ENCODE data around the gene HLA-B.

The HLA-B gene

GRCh38 chr6:31366693-31367470 is 9.9 kb upstream of the HLA-B start (continued):
- TF ChIP-seq ELK4 (IDR thresholded peaks at IDR 0.05; ENCODE audit: borderline replicate concordance, low read depth, low read length) = no peak
- TF ChIP-seq, protein P1, sequence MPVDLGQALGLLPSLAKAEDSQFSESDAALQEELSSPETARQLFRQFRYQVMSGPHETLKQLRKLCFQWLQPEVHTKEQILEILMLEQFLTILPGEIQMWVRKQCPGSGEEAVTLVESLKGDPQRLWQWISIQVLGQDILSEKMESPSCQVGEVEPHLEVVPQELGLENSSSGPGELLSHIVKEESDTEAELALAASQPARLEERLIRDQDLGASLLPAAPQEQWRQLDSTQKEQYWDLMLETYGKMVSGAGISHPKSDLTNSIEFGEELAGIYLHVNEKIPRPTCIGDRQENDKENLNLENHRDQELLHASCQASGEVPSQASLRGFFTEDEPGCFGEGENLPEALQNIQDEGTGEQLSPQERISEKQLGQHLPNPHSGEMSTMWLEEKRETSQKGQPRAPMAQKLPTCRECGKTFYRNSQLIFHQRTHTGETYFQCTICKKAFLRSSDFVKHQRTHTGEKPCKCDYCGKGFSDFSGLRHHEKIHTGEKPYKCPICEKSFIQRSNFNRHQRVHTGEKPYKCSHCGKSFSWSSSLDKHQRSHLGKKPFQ (tag by site-specific recombination; IDR thresholded peaks at IDR 0.05) = no peak
- TF ChIP-seq, protein P2, sequence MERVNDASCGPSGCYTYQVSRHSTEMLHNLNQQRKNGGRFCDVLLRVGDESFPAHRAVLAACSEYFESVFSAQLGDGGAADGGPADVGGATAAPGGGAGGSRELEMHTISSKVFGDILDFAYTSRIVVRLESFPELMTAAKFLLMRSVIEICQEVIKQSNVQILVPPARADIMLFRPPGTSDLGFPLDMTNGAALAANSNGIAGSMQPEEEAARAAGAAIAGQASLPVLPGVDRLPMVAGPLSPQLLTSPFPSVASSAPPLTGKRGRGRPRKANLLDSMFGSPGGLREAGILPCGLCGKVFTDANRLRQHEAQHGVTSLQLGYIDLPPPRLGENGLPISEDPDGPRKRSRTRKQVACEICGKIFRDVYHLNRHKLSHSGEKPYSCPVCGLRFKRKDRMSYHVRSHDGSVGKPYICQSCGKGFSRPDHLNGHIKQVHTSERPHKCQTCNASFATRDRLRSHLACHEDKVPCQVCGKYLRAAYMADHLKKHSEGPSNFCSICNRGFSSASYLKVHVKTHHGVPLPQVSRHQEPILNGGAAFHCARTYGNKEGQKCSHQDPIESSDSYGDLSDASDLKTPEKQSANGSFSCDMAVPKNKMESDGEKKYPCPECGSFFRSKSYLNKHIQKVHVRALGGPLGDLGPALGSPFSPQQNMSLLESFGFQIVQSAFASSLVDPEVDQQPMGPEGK (tag by site-specific recombination; IDR thresholded peaks at IDR 0.05) = no peak
- no peak for TF ChIP-seq ZNF776 (tag by site-specific recombination; IDR thresholded peaks at IDR 0.05; ENCODE audit: borderline replicate concordance)
- no peak for TF ChIP-seq ZNF23 (tag by site-specific recombination; IDR thresholded peaks at IDR 0.05; ENCODE audit: borderline replicate concordance)
- TF ChIP-seq, protein P3, sequence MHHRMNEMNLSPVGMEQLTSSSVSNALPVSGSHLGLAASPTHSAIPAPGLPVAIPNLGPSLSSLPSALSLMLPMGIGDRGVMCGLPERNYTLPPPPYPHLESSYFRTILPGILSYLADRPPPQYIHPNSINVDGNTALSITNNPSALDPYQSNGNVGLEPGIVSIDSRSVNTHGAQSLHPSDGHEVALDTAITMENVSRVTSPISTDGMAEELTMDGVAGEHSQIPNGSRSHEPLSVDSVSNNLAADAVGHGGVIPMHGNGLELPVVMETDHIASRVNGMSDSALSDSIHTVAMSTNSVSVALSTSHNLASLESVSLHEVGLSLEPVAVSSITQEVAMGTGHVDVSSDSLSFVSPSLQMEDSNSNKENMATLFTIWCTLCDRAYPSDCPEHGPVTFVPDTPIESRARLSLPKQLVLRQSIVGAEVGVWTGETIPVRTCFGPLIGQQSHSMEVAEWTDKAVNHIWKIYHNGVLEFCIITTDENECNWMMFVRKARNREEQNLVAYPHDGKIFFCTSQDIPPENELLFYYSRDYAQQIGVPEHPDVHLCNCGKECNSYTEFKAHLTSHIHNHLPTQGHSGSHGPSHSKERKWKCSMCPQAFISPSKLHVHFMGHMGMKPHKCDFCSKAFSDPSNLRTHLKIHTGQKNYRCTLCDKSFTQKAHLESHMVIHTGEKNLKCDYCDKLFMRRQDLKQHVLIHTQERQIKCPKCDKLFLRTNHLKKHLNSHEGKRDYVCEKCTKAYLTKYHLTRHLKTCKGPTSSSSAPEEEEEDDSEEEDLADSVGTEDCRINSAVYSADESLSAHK (tag by site-specific recombination; IDR thresholded peaks at IDR 0.05) = no peak
- no peak for TF ChIP-seq ZNF302 (tag by site-specific recombination; IDR thresholded peaks at IDR 0.05; ENCODE audit: low read depth)
- TF ChIP-seq ZNF416 (tag by site-specific recombination; IDR thresholded peaks at IDR 0.05) = no peak
- no peak for TF ChIP-seq ZNF169 (tag by site-specific recombination; IDR thresholded peaks at IDR 0.05)
- TF ChIP-seq KLF10 (tag by site-specific recombination; IDR thresholded peaks at IDR 0.05) = no peak
- TF ChIP-seq ZNF132 (tag by site-specific recombination; IDR thresholded peaks at IDR 0.05; ENCODE audit: borderline replicate concordance) = no peak
- TF ChIP-seq WT1 (tag by site-specific recombination; IDR thresholded peaks at IDR 0.05) = 0 out of 2 replicates have a peak, but pooled peaks have one; percentile 42
- TF ChIP-seq ZNF2 (tag by site-specific recombination; IDR thresholded peaks at IDR 0.05) = peak; percentile 94
- TF ChIP-seq, protein P4, sequence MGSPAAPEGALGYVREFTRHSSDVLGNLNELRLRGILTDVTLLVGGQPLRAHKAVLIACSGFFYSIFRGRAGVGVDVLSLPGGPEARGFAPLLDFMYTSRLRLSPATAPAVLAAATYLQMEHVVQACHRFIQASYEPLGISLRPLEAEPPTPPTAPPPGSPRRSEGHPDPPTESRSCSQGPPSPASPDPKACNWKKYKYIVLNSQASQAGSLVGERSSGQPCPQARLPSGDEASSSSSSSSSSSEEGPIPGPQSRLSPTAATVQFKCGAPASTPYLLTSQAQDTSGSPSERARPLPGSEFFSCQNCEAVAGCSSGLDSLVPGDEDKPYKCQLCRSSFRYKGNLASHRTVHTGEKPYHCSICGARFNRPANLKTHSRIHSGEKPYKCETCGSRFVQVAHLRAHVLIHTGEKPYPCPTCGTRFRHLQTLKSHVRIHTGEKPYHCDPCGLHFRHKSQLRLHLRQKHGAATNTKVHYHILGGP (tag by site-specific recombination; IDR thresholded peaks at IDR 0.05) = no peak
- TF ChIP-seq ZNF530 (tag by site-specific recombination; IDR thresholded peaks at IDR 0.05; ENCODE audit: low read depth) = no peak
- TF ChIP-seq ZNF146 (tag by site-specific recombination; IDR thresholded peaks at IDR 0.05) = no peak
- TF ChIP-seq, protein P5, sequence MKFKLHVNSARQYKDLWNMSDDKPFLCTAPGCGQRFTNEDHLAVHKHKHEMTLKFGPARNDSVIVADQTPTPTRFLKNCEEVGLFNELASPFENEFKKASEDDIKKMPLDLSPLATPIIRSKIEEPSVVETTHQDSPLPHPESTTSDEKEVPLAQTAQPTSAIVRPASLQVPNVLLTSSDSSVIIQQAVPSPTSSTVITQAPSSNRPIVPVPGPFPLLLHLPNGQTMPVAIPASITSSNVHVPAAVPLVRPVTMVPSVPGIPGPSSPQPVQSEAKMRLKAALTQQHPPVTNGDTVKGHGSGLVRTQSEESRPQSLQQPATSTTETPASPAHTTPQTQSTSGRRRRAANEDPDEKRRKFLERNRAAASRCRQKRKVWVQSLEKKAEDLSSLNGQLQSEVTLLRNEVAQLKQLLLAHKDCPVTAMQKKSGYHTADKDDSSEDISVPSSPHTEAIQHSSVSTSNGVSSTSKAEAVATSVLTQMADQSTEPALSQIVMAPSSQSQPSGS (tag by site-specific recombination; IDR thresholded peaks at IDR 0.05; ENCODE audit: low read depth) = no peak
- no peak for TF ChIP-seq REPIN1 (tag by site-specific recombination; IDR thresholded peaks at IDR 0.05; ENCODE audit: low read depth)
- TF ChIP-seq, protein P6, sequence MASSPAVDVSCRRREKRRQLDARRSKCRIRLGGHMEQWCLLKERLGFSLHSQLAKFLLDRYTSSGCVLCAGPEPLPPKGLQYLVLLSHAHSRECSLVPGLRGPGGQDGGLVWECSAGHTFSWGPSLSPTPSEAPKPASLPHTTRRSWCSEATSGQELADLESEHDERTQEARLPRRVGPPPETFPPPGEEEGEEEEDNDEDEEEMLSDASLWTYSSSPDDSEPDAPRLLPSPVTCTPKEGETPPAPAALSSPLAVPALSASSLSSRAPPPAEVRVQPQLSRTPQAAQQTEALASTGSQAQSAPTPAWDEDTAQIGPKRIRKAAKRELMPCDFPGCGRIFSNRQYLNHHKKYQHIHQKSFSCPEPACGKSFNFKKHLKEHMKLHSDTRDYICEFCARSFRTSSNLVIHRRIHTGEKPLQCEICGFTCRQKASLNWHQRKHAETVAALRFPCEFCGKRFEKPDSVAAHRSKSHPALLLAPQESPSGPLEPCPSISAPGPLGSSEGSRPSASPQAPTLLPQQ (tag by site-specific recombination; IDR thresholded peaks at IDR 0.05) = peak; percentile 73; the same call in 1 of the 2 replicates
- TF ChIP-seq ZXDB (tag by site-specific recombination; IDR thresholded peaks at IDR 0.05) = 0 out of 2 replicates have a peak, but pooled peaks have one; percentile 42
- TF ChIP-seq ZNF366 (tag by site-specific recombination; conservative IDR thresholded peaks at IDR 0.05) = peak; percentile 99
- TF ChIP-seq ZBTB17 (tag by site-specific recombination; IDR thresholded peaks at IDR 0.05) = peak; percentile 97
- TF ChIP-seq ZFP3 (tag by site-specific recombination; IDR thresholded peaks at IDR 0.05; ENCODE audit: low read depth) = no peak
- peak; percentile 85 for TF ChIP-seq SP7 (tag by site-specific recombination; IDR thresholded peaks at IDR 0.05)
- TF ChIP-seq, protein P7, sequence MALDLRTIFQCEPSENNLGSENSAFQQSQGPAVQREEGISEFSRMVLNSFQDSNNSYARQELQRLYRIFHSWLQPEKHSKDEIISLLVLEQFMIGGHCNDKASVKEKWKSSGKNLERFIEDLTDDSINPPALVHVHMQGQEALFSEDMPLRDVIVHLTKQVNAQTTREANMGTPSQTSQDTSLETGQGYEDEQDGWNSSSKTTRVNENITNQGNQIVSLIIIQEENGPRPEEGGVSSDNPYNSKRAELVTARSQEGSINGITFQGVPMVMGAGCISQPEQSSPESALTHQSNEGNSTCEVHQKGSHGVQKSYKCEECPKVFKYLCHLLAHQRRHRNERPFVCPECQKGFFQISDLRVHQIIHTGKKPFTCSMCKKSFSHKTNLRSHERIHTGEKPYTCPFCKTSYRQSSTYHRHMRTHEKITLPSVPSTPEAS (tag by site-specific recombination; IDR thresholded peaks at IDR 0.05) = 0 out of 2 replicates have a peak, but pooled peaks have one; percentile 44
- TF ChIP-seq ZBTB7A (tag by site-specific recombination; IDR thresholded peaks at IDR 0.05; ENCODE audit: low read depth) = no peak

Measured in HEK293 (cell line).